ENCODE data around the gene NUP62. TPM values are rescaled to one million over a fixed set of nuclear protein-coding genes. Genes with fewer than 3 reads are reported as not detected.

Gene NUP62
- total and polyA plus RNA-seq, 2 experiments from 2014 or later, result 43.3 to 71.3 TPM

- Histone ChIP-seq H3K9me3 (ENCODE audit: low read depth) (no peaks in the 10 kb centered on the region), H3K4me3 (no peak overlapping the region), H3K36me3 (no peaks in the 10 kb centered on the region), H3K4me1 (ENCODE audit: low read depth) (peaks cover 3% of the 10 kb centered on the region), H3K27me3 (no peaks in the 10 kb centered on the region), H3K27ac (no peak overlapping the region)
- DNase-seq (ENCODE audit: low read depth in 1 of 2, low spot score in 1 of 2), result no peak
- TF ChIP-seq CTCF (IDR thresholded peaks at IDR 0.05; ENCODE audit: low read depth, low read length), result no peak
Measured at GRCh38 chr19:49931293-49932040, 2.2 kb upstream of the NUP62 start.

- no peak for TF ChIP-seq CTCF (IDR thresholded peaks at IDR 0.05; ENCODE audit: low read depth, low read length)
- Histone ChIP-seq H3K4me3 (peak overlapping the region; percentile 63), H3K36me3 (no peaks in the 10 kb centered on the region), H3K27ac (no peak overlapping the region), H3K4me1 (ENCODE audit: low read depth) (peaks cover 3% of the 10 kb centered on the region), H3K9me3 (ENCODE audit: low read depth) (no peaks in the 10 kb centered on the region), H3K27me3 (no peaks in the 10 kb centered on the region)
- DNase-seq (ENCODE audit: low read depth in 1 of 2, low spot score in 1 of 2), result peak in 1 of 2 donors; percentile 27
Measured at GRCh38 chr19:49930483-49931011, 1.2 kb upstream of the NUP62 start.

- H3K9me3 ChIP-seq (ENCODE audit: low read depth), result no peaks in the 10 kb centered on the region
- peak overlapping the region; percentile 63 for H3K4me3 ChIP-seq
- no peak for TF ChIP-seq CTCF (IDR thresholded peaks at IDR 0.05; ENCODE audit: low read depth, low read length)
- peak overlapping the region; percentile 94 for H3K27ac ChIP-seq
- H3K36me3 ChIP-seq, result no peaks in the 10 kb centered on the region
- peaks cover 3% of the 10 kb centered on the region for H3K4me1 ChIP-seq (ENCODE audit: low read depth)
- peak; percentile 98 for DNase-seq (ENCODE audit: low read depth in 1 of 2, low spot score in 1 of 2)
- no peaks in the 10 kb centered on the region for H3K27me3 ChIP-seq
Measured at GRCh38 chr19:49929611-49930482, 543 bp upstream of the NUP62 start.

GRCh38 chr19:49927526-49928264 is 1.6 kb downstream of the NUP62 start:
- Histone ChIP-seq H3K27ac (no peak overlapping the region), H3K4me1 (ENCODE audit: low read depth) (peaks cover 3% of the 10 kb centered on the region), H3K36me3 (peaks cover 6% of the 10 kb centered on the region), H3K27me3 (no peaks in the 10 kb centered on the region), H3K4me3 (no peak overlapping the region), H3K9me3 (ENCODE audit: low read depth) (no peaks in the 10 kb centered on the region)
- no peak for DNase-seq (ENCODE audit: low read depth in 1 of 2, low spot score in 1 of 2)
- no peak for TF ChIP-seq CTCF (IDR thresholded peaks at IDR 0.05; ENCODE audit: low read depth, low read length)

GRCh38 chr19:49926515-49926914 is 2.8 kb downstream of the NUP62 start:
- no peak overlapping the region for H3K27ac ChIP-seq
- no peak overlapping the region for H3K4me3 ChIP-seq
- no peaks in the 10 kb centered on the region for H3K27me3 ChIP-seq
- no peaks in the 10 kb centered on the region for H3K9me3 ChIP-seq (ENCODE audit: low read depth)
- H3K36me3 ChIP-seq, result peaks cover 6% of the 10 kb centered on the region
- H3K4me1 ChIP-seq (ENCODE audit: low read depth), result peaks cover 3% of the 10 kb centered on the region
- DNase-seq (ENCODE audit: low read depth in 1 of 2, low spot score in 1 of 2), result no peak
- TF ChIP-seq CTCF (IDR thresholded peaks at IDR 0.05; ENCODE audit: low read depth, low read length), result no peak

Measured in cardiac muscle cell (in vitro differentiated cells and primary cell).